ENCODE data around the gene CATSPERD.
A peak's percentile ranks its signal among the peaks of the same experiment; 100 is the strongest.
"Not testable (repeated sequence)": the region's sequence is repeated elsewhere in the genome, so short reads cannot be mapped to it uniquely, and the experiment has no call there.

CATSPERD gene

DNA sequence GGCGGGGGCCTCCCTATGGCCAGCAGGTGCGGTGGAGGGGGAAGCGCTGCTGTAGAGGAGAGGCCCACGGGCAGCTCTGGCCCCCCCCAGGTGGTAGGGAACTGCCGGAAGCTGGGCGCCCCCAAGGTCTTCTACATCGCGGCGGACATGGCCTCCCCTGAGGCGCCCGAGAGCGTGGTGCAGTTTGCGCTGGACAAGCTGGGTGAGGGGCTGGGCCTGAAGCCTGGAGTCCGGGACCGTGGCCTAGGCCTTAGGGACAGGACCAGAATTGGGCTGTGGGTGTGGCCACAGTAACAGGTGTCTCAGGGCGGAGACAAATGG is 34.2 kb upstream of the CATSPERD start:
- DNase-seq = no peak

DNA sequence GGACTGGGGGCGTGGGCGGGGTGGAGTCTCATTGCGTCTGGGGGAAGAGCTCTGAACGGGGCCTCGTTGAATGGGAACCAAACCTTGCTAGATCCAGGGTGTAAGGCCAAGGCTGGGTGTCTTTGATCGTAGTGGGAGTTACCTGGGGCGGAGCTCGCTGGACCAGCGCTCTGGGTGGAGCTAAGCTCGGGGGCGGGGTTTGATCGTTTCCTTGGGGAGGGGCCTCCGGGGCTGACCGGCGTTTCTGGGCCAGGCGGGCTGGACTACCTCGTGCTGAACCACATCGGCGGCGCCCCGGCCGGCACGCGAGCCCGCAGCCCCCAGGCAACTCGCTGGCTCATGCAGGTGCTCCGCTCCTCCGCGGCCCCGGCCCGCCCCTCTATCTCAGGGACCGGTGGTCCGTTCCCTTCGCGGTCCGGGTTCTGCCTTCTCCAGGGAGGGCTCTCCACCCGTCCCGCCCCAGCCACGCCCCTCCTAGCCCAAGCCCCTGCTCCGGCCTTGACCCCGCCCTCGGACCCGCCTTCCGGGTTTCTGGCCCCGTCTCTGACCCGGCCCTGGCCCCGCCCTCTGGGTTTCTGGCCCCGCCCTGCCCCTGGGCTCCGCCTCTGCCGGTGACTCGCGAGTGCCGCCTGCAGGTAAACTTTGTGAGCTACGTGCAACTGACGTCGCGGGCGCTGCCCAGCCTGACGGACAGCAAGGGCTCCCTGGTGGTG is 33.6 kb upstream of the CATSPERD start:
- peak; percentile 100 for DNase-seq

DNA sequence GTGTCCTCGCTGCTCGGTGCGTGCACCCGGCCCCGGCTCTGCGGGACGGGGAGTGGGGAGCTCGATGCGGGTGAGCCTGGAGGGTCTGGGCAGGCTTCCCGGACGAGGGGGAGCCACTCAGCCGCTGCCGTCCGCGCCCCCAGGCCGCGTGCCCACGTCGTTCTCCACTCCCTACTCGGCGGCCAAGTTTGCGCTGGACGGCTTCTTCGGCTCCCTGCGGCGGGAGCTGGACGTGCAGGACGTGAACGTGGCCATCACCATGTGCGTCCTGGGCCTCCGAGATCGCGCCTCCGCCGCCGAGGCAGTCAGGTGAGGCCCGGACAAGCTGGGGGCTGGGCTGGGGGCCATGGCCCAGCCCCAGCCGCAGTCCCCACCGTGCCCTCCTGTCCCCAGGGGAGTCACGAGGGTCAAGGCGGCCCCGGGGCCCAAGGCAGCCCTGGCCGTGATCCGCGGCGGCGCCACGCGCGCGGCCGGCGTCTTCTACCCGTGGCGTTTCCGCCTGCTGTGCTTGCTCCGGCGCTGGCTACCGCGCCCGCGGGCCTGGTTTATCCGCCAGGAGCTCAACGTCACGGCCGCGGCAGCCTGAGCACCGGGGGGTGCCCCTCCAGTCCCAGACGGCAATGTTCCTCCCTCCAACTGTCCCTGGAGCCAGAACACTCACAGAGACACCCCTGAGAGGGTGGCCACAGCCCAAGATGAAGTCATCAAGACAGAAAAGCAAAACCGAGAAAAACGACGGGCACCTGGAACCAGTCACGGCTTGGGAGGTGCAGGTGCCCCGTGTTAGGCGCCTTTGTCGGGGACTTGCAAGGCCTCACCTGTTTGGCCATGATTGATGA is 32.9 kb upstream of the CATSPERD start:
- no peak for DNase-seq

DNA sequence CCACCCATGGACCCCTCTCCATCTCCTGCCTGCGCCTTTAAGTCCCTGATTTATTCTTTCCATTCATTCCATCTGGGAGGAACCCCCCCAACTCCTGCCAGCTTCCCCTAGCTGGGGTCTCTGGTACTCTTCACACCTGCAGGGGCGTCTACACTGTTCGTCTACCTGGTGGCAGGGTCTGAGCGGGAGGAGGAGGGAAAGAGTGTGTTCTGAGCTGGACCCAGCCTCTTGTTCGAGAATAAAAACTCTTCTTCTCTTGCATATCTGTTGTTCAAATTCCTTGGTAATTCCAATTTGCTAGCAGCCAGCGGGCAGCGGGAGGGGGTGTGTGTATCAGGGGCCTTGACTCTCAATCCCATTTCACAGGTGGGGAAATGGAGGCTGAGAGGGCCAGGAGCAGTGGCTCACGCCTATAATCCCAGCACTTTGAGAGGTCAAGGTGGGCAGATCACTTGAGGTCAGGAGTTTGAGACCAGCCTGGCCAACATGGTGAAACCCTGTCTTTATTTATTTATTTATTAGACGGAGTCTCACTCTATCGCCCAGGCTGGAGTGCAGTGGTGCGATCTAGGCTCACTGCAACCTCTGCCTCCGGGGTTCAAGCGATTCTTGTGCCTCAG is 32.1 kb upstream of the CATSPERD start:
- not testable (repeated sequence) for DNase-seq

DNA sequence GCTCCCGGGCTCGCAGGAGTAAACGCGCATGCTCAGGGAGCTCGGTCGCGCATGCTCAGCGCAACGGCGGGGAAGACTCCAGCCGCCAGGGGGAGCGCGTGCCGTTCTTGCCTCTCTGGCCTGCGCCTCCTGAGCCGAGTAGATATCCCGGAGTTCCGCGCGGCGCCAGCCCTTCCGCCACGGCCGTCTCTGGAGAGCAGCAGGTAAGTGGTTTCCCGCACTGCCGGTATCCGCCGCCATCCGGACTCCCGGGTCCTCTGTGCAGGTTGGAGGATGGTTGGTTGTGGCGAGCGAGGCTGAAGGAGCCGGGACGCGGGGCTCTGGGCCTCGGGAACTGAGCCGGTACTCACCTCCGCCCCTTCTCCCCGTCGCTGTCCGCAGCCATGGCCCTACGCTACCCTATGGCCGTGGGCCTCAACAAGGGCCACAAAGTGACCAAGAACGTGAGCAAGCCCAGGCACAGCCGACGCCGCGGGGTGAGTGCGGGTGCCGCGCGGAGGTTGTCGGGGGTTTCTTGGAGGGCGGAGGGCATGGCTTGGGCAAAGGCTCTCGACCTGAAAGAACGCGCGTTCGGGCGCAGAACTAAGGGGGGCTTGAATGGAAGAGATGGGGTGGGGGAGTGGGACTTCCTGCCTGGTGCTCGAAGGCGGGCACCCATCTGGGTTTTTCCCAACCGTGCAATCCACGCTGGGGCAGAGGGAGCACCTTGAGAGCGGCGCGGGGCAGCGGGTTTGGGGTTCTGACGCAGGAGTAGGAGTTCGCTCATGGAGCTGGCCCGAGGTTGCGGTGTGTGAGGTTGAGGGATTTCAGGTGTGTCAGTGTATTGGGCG is 30.1 kb upstream of the CATSPERD start, which contains the start of gene RPL36:
Gene RPL36 (plus strand): TSS at position 171 of the 830 bp plus-strand sequence. CDS start 213 bp downstream, at position 384.
- DNase-seq = peak; percentile 100

DNA sequence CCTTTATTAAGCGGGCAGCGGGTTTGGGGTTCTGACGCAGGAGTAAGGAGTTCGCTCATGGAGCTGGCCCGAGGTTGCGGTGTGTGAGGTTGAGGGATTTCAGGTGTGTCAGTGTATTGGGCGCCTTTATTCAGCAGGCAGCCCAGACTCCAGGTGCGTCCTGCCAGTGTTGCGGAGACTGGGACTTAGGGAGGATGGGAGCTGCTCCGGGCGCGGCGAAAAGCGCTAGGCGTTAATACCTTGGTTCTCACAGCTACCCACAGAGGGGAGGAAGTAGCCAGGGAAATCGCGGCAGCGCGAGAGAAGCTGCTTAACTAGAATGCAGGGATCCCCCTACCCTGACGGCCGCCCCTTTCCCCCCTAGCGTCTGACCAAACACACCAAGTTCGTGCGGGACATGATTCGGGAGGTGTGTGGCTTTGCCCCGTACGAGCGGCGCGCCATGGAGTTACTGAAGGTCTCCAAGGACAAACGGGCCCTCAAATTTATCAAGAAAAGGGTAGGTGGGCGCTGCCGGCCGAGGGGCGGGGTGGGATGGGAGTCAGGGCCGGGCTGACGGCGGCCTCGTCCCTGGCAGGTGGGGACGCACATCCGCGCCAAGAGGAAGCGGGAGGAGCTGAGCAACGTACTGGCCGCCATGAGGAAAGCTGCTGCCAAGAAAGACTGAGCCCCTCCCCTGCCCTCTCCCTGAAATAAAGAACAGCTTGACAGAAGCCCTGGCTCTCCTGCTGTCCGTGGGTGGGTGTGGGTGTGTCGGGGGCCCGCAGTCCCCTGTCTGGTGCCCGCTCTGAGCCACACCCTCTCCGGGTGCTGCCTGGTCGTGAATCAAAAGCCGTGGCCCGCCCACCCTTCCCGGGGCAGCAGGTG is 29.2 kb upstream of the CATSPERD start:
- peak; percentile 74 to 75 for DNase-seq

DNA sequence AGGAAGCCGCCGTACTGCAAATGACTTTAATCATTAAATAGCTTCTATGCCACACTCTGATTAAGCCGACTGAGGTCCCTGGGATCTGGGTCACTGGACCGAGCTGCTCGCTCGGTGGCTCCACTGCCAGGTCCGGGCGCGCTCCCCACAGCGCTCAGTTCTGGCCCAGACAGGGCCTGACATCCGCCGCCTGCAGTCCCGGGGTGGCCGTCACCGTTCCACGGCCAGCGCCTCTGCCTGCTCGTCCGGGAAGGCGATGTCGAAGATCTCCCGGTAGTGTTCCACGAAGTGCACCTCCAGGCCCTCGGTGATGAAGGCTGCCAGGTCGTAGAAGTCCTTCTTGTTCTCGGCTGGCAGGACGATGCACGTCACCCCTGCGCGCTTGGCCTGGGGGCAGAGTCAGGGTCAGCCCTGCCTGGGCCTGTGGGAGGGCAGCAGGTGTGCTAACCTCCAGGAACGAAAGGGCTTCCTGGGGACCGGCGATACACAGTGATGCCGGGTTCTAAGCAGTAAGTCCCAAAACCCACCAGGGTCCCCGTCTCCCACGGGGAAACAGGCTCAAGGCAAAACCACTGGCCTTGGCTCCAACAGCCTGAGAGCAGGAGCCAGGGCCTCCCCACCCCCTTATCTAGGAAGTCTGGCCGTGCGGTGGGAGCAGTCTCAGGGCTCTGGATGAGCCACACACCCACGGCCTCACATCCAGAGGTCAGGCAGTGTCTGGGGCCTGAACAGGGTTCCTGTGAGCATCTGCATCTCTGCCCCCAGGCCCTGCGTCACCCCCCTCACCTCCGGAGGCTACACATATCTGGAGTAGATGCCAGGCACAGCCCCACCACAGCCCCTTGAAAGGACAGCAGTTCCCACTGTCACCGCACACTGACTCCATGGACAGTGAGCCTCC is 28.4 kb upstream of the CATSPERD start:
- peak; percentile 48 to 54 for DNase-seq

DNA sequence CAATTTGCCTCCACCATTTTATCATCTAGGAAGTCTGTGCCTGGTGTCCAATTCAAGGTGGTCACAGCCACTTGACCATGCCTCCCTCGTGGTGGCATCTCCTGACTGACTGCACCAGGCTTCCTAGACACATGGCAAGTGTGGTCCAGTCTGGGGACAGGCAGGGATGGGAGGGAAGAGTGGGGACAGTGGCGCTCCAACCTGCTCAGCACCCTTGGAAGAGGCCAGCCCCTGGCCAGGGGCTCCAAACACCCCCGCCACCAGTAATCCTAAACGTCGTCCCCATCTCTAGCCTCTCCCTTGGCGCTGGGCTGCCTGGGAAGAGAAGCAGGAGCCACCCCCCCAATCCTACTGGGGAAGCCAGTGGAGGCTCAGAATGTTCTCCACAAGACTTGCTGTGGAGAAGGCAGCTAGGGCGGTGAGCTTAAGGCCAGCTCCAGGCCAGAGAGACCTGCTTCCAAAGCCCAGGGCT is 27.7 kb upstream of the CATSPERD start:
- peak in 1 of 2 donors; percentile 34 for DNase-seq

DNA sequence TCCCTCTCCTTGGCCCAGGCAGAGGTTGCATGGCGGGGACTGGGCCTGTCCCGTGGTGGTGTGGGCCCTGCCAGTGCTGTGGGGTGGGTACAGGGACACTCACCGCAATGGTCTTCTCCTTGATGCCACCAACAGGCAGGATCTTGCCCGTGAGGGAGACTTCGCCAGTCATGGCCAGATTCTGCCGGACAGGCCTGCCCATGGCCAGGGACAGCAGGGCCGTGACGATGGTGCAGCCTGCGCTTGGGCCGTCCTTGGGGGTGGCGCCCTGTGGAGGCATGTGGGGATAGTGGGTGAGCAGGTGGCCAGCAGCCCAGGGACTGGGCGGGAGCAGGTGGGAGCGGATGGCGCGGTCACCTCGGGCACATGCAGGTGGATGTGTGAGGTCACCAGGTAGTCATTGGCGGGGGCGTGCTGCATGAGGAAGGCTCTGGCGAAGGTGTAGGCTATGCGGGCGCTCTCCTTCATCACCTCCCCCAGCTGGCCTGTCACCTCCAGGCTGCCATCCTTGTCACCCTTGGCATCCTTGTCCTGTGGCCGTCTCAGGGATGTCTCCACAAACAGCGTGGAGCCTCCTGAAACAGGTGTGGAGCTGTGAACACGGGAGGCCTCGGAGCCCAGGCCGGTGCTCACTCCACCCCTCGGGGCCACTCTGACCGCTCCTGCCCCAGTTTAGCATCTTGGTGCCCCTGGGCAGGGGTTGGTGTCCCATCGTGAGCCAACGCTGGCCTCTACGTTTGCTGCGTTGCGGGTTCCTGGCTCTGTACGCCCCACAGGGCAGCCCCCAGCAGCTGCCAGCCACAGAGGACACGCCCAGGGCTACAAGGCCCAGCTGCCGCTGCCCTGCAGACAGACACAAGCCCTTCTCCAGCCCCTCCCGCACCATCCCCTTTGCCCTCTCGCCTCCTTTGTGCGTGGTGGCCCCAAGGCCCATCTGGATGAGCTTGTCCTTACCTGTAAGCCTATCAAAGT is 27.0 kb upstream of the CATSPERD start:
- peak; percentile 43 to 48 for DNase-seq

DNA sequence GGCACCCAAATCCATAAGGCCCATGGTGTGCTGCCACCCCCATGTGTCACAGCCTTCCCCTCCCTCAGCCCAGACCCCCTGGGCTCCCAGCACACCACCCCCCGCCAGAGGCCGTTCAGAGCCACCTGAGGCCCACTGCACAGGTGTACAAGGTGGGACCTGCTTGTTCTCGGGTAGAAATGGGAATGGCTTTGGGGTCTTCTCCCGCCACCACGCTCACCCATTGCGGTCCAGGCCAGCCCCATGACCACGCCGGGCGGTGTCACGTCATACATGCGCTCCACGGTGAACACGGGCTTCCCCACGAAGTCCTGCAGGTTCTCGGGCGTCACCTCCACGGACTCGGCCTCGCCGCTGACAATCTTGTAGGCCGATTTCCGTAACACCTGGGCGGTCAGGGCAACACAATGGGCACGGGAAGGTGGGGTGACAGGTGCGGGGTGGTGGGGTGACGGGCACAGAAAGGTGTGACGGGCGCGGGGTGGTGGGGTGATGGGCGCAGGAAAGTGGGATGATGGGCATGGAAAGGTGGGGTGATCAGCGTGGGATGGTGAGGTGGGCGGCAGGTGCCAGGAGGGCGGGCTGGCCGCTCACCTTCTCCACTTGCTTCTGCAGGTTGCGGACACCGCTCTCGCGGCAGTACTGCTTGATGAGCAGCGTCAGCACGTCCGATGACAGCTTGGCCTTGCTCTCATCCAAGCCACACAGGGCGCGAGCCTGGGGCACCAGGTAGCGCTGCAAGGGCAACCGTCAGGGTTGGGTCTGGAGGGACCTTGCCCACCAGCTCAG is 26.1 kb upstream of the CATSPERD start:
- DNase-seq = no peak

DNA sequence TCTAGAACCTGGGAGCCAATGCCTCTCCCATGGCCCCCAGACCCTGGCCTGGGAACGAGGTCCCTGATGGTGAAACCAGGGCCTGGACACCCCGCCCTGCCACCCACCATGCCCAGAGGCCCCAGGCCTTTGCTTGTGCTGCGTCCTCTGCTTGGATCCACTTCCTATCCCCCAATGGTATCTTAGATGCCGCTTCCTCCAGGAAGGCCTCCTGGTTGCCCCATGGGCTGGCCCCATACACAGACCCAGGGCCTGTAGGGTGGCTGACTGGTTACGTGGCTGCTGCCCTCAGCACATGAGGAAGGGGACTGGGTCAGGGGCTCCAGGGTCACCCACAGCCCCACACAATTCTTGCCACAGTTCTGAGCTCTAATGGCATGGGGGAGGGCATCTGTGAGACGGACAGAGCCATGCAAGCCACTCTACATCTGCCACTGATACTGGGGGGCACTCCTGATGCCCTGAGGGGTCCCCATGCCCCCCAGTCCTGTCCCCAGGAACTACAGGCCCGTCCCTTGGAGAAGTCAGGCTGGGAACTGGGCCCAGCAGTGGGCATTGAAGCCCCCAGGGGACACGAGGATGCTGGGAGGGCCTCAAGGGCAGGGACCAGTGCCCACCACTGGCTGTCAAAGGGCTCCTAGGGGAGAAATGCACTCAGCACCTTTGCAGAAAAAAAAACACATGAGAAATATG is 25.3 kb upstream of the CATSPERD start:
- DNase-seq = no peak

DNA sequence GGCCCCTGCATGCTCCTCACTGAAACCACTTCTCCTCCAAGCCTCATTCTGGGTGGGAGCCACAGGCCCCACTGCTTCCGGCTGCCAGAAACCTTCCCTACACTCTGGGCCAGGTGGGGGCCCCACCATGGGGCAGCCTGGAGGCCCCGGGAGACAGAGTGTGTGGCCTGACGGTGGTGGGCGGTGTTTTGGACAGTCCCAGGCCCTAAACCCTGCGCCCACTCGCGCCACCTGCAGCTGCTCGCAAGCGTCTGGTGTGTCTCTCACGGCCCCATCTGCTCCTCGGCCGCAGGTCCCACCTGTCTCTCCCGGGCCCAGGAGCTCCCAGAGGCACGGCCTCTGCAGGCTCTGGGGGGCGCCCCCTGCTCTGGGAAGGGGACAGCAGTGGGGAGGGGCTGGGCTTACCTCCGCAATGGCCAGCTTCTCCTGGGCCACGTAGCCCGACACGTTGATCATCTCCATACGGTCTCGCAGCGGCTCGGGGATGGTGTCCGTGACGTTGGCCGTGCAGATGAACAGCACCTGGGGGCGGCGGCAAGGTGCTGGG is 24.7 kb upstream of the CATSPERD start:
- DNase-seq = no peak

DNA sequence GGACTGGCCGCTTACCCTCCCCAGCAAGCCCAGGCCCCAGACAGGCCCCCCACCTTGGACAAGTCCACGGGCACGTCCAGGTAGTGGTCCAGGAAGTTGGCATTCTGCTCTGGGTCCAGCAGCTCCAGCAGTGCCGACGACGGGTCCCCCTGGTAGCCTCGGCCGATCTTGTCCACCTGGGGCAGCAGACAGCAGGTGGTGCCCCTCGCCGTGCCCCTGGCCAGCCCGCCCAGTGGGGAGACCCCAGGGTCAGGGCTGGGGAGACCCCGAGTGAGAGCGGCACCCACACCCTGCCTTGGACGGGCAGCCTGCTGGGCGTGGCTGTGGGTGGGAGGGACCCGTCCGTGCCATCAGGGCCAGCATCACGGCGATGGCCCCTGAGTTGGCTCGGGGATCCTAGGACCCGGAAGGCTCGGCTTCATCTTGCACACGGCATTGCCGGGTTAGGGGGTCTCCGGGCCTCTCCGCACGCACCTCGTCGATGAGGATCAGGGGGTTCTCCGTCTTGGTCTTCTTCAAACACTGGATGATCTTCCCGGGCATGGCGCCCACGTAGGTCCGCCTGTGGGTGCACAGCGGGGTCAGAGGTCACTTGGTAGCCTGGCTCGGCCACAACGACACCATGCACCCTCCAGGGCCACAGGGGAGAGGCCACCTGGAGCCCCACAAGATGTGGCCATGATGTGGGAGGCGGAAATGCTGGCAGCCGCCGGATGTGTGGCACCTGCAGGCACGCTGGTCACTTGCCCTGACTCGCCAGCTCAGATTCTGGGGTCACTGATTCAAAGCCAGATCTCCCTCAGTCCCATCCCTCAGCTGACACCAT is 24.0 kb upstream of the CATSPERD start:
- DNase-seq = no peak

DNA sequence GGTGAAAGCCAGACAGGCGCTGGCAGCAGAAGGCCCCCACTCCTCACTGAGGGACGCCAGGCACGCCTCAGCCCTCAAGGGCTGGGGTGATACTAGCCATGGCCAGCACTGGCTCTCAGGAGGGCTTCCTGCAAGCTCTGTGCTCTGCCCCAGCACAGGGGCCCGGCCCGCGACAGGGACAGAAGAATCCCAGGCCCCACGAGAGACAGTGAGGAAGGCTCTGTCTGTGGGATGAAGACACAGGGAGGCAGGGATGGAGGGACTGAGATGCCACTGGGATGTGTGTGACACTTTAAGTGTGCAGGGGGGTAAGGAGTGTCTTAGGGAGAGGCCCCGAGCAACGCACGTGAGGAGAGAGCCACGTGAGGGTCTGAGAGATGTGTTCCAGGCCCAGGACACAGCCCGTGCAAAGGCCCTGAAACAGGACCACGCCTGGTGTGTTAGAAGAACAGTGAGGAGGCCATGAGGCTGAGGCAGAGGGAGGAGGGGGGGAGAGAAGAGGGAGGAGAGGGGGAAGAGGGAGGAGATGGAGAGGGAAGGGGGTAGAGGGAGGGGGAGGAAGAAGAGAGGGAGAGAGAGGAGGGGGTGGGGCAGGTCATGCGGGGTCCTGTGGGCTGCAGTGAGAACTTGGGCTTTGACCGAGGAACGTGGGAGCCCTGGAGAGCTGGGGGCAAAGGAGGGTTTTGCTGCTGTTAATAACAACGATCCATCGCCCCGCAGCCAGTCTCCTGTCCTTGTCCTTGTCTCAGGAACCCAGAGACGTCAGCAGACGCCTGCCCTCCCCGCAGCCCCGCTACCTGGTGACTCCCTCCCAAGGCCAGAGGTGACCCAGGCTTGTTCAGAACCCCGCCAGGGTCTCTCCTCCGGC is 23.2 kb upstream of the CATSPERD start:
- DNase-seq = no peak

DNA sequence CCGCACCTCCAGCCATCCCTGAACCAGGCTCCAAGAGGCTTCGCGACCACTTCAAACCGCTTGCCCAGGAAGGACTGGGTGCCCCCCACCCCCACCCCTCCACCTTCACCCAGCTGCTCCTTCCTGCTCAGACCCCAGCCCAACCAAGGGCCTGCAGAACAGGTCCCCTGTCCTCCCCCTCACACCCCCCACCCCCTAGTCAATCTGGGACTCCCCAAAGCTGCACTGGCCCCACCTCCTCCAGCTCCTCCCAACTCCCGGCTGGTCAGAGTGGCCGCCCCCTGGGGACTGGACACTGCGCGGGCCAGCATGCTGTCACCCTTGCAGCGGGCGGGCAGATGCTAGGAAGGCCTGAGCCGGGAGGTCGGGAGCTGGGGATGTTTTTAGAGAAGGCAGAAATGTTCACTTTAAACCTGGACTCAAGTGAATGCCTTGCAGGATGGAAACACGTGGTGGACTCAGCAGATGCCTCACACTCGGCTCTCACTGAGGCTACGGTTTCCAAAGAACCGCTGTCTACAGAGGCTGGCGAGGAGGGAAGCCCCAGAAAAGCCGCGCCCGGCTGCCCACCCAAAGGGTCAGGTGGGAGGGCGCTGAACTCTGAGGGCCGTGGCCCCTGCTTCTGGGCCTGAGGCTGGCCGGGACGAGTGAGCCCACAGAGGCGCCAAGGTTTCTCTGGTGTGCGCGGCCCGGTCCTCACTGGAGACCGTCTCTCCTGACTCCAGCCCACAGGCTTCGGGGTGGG is 22.4 kb upstream of the CATSPERD start:
- no peak for DNase-seq
